Stimulated activated naive CD8-positive, alpha-beta T cell treated with anti-CD3 and anti-CD28 coated beads, Interleukin-15, Interleukin-2, amounts not matched to agents 100 U/mL and 50 U/mL, for 24 hours (primary cell): ENCODE measurements around the gene ATP5F1A.
"Not testable (repeated sequence)": the region's sequence is repeated elsewhere in the genome, so short reads cannot be mapped to it uniquely, and the experiment has no call there.

Source experiments
- ATAC-seq: fragments of 150-1000 bp; cut with Tn5 transposase; one replicate; pipeline ENCODE4 v1.10.0; 2021
- DNase-seq: peaks from one replicate; pipeline ENCODE4 v3.0.0; 2021

ATP5F1A gene

DNA sequence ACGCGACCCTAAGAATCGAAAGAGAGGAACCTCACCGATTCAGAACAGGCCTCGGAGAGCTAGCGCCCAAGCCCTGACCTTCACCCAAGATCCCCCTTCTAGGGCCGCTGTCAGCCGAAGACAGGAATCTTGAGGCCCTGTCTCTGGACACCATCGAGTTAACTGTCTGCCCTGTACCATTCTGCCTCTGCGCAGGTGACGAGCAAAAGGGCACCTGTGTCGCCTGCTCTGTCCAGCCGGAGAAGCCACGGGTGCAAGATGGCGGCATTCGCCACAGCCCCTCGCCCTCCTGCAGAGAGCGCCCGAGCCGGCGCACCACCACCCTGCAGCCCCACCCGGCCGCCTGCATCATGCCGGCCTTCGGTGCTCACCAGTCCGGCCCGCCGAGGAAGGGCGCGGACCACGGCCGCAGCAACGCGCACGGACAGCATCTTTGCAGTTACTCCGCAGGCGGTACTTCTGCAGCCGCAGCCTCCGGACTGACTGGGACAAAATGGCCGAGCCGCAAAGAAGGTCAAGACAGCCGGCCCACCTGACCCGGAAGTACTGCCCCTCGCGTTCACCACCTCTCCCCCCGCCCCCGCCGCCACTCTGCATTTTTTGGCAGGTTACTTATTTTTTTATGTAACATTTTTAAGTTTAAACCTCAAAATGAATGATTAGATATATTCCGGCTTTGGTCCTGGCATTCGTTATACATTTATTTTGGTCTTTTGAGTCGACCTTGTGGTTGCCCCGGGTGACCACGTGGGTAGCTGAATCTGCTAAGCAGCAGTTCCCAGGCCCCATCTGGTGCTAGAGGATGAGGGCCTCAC is at the start of gene ATP5F1A:
Gene ATP5F1A (minus strand): TSS at position 496 of the 815 bp plus-strand sequence. CDS start 65 bp downstream, at position 431.
- DNase-seq (peak; percentile 86), ATAC-seq (peak; percentile 90)

DNA sequence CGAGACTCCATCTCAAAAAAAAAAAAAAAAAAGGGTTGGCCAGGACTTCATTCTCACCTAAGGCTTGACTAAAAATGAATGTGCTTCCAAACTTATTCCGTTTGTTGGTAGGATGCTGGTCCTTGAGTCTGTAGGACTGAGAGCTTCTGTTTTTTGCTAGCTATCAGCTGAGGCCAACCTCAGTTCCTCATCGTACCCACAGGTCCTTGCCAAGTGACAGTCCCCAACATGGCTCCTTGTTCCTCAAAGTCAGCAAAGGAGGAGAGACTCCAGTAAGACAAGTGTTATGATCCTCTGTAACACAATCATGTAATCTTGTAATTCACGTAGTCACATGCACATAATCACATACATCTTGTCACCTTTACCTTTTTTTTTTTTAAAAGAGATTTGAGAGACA is 43.1 kb upstream of the ATP5F1A start:
- DNase-seq = no peak
- ATAC-seq = no peak

- DNase-seq = no peak
- ATAC-seq = no peak
These were observed 42.1 kb upstream of the ATP5F1A start for GRCh38 chr18:46140173-46140572.

DNA sequence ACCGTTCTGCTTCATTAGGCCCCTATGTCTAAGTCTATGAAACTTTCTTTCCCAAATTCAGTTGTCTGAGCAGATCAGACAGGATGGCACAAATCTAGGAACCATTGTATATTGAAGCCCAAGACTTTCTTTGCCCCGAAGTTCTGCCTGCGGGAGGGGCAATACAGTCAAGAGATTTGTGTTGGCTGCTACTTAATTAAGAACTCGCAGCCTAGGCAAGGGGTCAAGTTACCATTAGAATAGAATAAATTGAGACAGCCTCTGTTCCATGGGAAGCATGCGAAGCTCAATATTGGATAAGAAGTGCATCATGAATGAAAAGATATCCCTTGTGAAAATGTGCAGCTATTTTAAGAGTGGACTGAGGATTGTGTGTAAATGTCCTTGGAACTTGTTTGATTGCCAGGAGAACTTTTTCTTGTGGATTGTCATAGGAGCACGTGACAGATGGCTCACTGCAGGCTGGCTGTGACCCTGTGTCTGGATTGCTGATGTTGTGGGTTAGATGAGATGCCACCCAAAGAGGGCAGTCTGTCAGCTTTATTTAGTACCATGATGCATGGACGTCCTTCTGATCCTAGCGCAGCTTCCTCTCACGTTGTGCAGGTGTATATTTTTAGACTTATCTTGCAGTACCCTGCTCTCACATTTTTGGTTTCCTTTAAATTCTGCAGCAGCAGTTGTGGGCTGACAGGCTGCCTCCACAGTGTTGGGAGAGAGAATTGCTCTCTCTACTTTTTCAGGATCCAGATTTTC is 37.0 kb upstream of the ATP5F1A start:
- DNase-seq = no peak
- no peak for ATAC-seq

- ATAC-seq (no peak), DNase-seq (no peak)
These were observed 35.4 kb upstream of the ATP5F1A start for GRCh38 chr18:46133534-46133933.

GRCh38 chr18:46130549-46130948 is 32.5 kb upstream of the ATP5F1A start:
- DNase-seq, ATAC-seq: not testable (repeated sequence)

DNA sequence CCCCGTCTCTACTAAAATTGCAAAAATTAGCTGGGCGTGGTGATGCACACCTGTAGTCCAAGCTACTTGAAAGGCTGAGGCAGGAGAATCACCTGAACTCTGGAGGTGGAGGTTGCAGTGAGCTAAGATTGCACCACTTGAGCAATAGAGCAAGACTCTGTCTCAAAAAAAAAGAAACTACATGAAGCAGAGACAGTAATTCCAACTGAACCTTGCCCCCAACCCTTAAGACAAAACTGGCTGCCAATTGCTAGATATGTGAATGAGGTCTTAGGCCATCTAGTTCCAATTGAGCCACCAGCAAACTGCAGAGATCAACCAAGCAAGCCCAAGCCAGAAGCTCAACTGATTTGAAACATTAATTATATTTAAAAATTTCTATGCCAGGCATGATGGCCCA is 32.0 kb upstream of the ATP5F1A start:
- no peak for ATAC-seq
- DNase-seq = no peak

- not testable (repeated sequence) for DNase-seq, ATAC-seq
These were observed 28.5 kb upstream of the ATP5F1A start for GRCh38 chr18:46126625-46127024.

- DNase-seq = no peak
- ATAC-seq = no peak
These were observed 15.7 kb upstream of the ATP5F1A start for GRCh38 chr18:46113751-46114150.

- ATAC-seq (no peak), DNase-seq (no peak)
These were observed 12.3 kb upstream of the ATP5F1A start for GRCh38 chr18:46110406-46110805.

DNA sequence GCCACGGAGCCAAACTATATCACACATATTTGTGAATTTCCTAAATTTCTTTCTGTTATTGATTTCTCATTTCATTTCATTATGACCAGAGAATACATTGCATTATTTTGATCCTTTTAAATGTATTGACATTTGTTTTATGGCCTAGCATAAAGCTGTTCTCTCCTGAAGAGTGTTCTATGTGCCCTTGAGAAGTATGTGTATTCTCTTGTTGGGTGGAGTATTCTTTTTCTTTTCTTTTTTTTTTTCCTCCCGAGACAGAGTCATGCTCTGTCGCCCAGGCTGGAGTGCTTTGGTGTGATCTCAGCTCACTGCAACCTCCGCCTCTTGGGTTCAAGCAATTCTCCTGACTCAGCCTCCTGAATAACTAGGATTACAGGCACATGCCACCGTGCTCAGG is 11.3 kb upstream of the ATP5F1A start:
- no peak for ATAC-seq
- no peak for DNase-seq

DNA sequence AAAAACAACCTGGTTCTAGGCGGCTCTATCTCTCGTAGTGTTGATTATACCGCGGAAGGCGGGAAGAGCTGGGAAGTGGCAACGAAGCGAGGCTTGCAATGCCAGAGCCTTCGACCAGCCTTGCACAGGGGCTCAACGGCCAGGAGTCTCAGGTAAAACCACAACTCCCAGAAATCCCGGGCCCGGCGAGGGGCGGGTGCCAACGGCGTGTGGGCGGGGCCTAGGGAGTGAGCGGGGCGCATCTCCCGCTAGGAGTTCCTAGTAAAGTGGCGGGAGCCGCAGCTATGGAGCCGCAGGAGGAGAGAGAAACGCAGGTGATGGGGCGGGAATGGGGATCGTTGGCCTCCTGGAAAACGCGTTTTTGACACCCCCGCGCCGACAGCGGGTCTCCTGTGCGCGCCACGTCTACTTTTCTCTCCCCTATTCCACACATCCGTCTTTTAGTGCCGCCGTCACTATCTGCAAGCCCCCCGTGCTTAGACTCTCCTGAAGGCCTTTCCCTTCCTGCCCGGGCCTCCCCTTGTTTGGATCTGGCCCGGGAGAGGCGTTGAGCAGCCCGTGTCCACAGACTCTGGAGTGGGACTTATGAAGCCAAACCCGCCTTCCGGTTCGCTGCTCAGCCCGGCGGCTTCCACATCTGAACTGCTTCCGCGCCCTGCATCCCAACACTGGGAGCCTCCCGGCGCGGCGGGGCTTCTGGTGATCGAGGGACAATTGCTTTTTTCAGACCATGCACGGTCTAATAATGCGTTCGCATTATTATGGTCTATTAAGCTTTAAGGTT is 6.2 kb upstream of the ATP5F1A start, which contains the start of gene HAUS1:
Gene HAUS1 (plus strand): TSS at position 258 of the 784 bp plus-strand sequence. CDS start 27 bp downstream, at position 285.
- DNase-seq = peak; percentile 90
- peak; percentile 93 for ATAC-seq

DNA sequence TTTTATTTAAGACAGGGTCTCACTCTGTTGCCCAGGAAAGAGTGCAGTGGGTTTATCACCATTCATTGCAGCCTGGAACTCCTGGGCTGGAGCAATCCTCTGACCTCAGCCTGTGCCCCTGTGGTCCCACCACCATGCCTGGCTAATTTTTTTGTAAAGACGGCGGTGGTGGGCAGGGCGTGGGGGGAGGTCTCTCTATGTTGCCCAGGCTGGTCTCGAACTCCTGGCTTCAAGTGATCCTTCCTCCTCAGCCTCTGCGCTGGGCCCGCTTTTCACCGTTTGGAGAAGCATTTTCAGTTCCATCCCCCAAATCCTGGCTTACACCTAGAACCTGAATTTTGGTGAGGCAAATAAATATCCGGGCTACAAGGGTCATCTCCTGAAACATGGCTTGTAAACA is 1.4 kb upstream of the ATP5F1A start:
- DNase-seq (no peak), ATAC-seq (no peak)

- peak; percentile 10 for ATAC-seq
- DNase-seq = no peak
These were observed 479 bp upstream of the ATP5F1A start for GRCh38 chr18:46098616-46098933.

GRCh38 chr18:46097431-46097800 is 680 bp downstream of the ATP5F1A start:
- no peak for DNase-seq

GRCh38 chr18:46096651-46097300 is 1.3 kb downstream of the ATP5F1A start:
- ATAC-seq (no peak), DNase-seq (no peak)

More at GRCh38 chr18:46097431-46097800, 680 bp downstream of the ATP5F1A start:
- no peak for ATAC-seq

- DNase-seq (no peak), ATAC-seq (no peak)
These were observed 2.6 kb downstream of the ATP5F1A start for GRCh38 chr18:46095532-46095931.

GRCh38 chr18:46088501-46088900 is 9.6 kb downstream of the ATP5F1A start:
- not testable (repeated sequence) for DNase-seq

GRCh38 chr18:46084431-46084830 is 13.7 kb downstream of the ATP5F1A start:
- ATAC-seq (no peak), DNase-seq (no peak)

More at GRCh38 chr18:46088501-46088900, 9.6 kb downstream of the ATP5F1A start:
- not testable (repeated sequence) for ATAC-seq

DNA sequence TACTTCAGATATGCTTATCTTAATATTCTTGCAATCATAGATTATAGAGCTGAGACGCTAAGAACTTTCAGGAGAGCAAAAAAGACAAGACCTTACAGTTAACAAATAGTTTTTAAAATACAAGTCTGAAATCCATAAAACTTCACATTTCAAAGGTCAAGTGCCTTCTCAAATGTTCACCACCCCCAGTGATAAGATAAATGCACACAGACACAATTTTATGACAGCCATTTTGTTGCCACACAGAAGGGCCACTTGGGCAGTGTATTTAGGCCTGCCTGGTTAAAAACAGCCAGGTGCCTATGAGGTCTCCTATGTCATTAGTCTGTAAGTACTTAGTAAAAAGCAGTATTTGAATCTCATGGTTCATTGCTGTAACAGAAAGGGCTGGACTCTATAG is 17.9 kb downstream of the ATP5F1A start:
- DNase-seq (no peak), ATAC-seq (no peak)

DNA sequence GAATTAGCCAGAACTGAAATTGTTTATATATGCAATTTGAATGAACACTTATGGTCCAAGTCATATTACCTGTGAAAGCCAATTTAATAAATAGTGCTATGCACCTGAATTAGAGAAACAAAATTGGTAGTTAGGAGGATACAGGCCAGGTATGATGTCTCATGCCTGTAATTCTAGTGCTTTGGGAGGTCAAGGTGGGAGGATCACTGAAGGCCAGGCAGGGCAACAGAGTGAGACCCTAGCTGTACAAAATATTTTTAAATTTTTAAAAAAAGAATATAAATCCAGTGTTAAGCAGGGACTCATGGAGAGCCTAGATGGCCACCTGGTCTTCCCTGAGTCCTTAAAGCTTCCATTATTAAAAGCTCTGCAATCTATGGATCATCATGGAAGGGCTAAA is 18.8 kb downstream of the ATP5F1A start:
- ATAC-seq = no peak
- no peak for DNase-seq
